SU-DHL-6 (cell line): ENCODE data around the gene ENO2.
A peak's percentile ranks its signal among the peaks of the same experiment; 100 is the strongest.

Experiments used
- H2AFZ ChIP-seq: fragments of 200-600 bp; sonication (generic); 2 replicates; pipeline ENCODE4 v1.6.1; 2014; ENCODE audit warnings: low read depth, mild to moderate bottlenecking, moderate library complexity, mixed read lengths, antibody characterized with exemption, low read length; ENCODE audit not compliant: severe bottlenecking
- H3F3A ChIP-seq: fragments of 200-600 bp; shearing (Covaris generic); 2 replicates; pipeline ENCODE4 v1.6.0; 2016; ENCODE audit warnings: antibody characterized with exemption, mild to moderate bottlenecking; ENCODE audit not compliant: insufficient read depth
- H3K27ac ChIP-seq: fragments of 200-600 bp; sonication (generic); 2 replicates; pipeline ENCODE4 v1.5.1; 2016; ENCODE audit warnings: low read depth, mild to moderate bottlenecking, low read length, moderate library complexity, mixed read lengths
- H3K27me3 ChIP-seq: fragments of 200-600 bp; sonication (generic), shearing (Covaris generic); 2 replicates; pipeline ENCODE4 v1.6.0; 2014; ENCODE audit warnings: mild to moderate bottlenecking, low read length
- H3K36me3 ChIP-seq: fragments of 200-600 bp; sonication (generic); 2 replicates; pipeline ENCODE4 v1.6.1; 2014; ENCODE audit warnings: mild to moderate bottlenecking, low read length, mixed read lengths
- H3K4me2 ChIP-seq: fragments of 300-600, 200-600 bp; shearing (Covaris generic), sonication (generic); 2 replicates; pipeline ENCODE4 v1.6.0; 2014; ENCODE audit warnings: low read length, low read depth, mild to moderate bottlenecking; ENCODE audit not compliant: poor library complexity, severe bottlenecking
- H3K4me3 ChIP-seq: fragments of 200-600 bp; sonication (generic); 2 replicates; pipeline ENCODE4 v1.5.1; 2014; ENCODE audit warnings: antibody characterized with exemption, low read length, mild to moderate bottlenecking, mixed read lengths; ENCODE audit not compliant: insufficient read depth, poor library complexity, severe bottlenecking
- H3K79me2 ChIP-seq: fragments of 200-600 bp; sonication (generic); 2 replicates; pipeline ENCODE4 v1.6.1; 2014; ENCODE audit warnings: mild to moderate bottlenecking, low read length, moderate library complexity; ENCODE audit not compliant: insufficient read depth
- H3K9ac ChIP-seq: fragments of 200-600 bp; sonication (generic); 2 replicates; pipeline ENCODE4 v1.7.0; 2014; ENCODE audit warnings: mild to moderate bottlenecking, low read length
- H3K9me2 ChIP-seq: fragments of 200-600 bp; sonication (generic); replicated peaks from 2 replicates; pipeline ENCODE4 v1.6.1; 2014; ENCODE audit warnings: low read length; ENCODE audit not compliant: insufficient read depth
- H3K9me3 ChIP-seq: fragments of 200-600 bp; sonication (generic); 2 replicates; pipeline ENCODE4 v1.6.1; 2014; ENCODE audit warnings: low read length, mixed read lengths; ENCODE audit not compliant: insufficient read depth
- H4K20me1 ChIP-seq: fragments of 200-600 bp; sonication (generic); 2 replicates; pipeline ENCODE4 v1.6.1; 2014; ENCODE audit warnings: low read depth, mild to moderate bottlenecking, antibody characterized with exemption, low read length, moderate library complexity, mixed read lengths
- CTCF ChIP-seq: fragments of 200-600 bp; sonication (generic); IDR thresholded peaks from one replicate; pipeline ENCODE4 v1.5.1; 2017; ENCODE audit warnings: antibody characterized with exemption, mild to moderate bottlenecking, low read length, moderate library complexity; ENCODE audit not compliant: insufficient read depth, poor library complexity, severe bottlenecking
- EZH2phosphoT487 ChIP-seq: fragments of 200-600 bp; sonication (generic), shearing (Covaris generic); conservative IDR thresholded peaks from 2 replicates; pipeline ENCODE4 v1.6.1; 2018; ENCODE audit warnings: mild to moderate bottlenecking, antibody characterized with exemption, low read length, moderate library complexity, mixed read lengths

Gene ENO2

GRCh38 chr12:6914947-6915788, 788 bp downstream of the ENO2 start:
- H3F3A ChIP-seq, result no peaks in the 10 kb centered on the region
- H3K36me3 ChIP-seq, result no peaks in the 10 kb centered on the region
- no peaks in the 10 kb centered on the region for H3K27me3 ChIP-seq
- H2AFZ ChIP-seq, result peak overlapping the region; percentile 91
- H3K4me2 ChIP-seq, result peak overlapping the region; percentile 62
- H3K9me3 ChIP-seq, result no peaks in the 10 kb centered on the region
- H4K20me1 ChIP-seq, result no peaks in the 10 kb centered on the region
- H3K9me2 ChIP-seq, result no peaks in the 10 kb centered on the region
- H3K9ac ChIP-seq, result peak overlapping the region; percentile 39; the same call in 1 of the 2 replicates
- H3K79me2 ChIP-seq, result no peaks in the 10 kb centered on the region
- H3K27ac ChIP-seq, result no peak overlapping the region
- H3K4me3 ChIP-seq, result peak overlapping the region; percentile 40
- TF ChIP-seq EZH2phosphoT487, result no peak
- TF ChIP-seq CTCF, result no peak

GRCh38 chr12:6915789-6916285, 1.5 kb downstream of the ENO2 start:
- no peaks in the 10 kb centered on the region for H3K9me2 ChIP-seq
- no peaks in the 10 kb centered on the region for H3K9me3 ChIP-seq
- no peak overlapping the region for H2AFZ ChIP-seq
- H3K4me2 ChIP-seq, result no peak overlapping the region
- no peak overlapping the region for H3K9ac ChIP-seq
- no peaks in the 10 kb centered on the region for H3K79me2 ChIP-seq
- no peak overlapping the region for H3K4me3 ChIP-seq
- H3K36me3 ChIP-seq, result no peaks in the 10 kb centered on the region
- no peaks in the 10 kb centered on the region for H3K27me3 ChIP-seq
- no peaks in the 10 kb centered on the region for H4K20me1 ChIP-seq
- H3K27ac ChIP-seq, result no peak overlapping the region
- TF ChIP-seq EZH2phosphoT487 (no peak), CTCF (no peak)
- no peaks in the 10 kb centered on the region for H3F3A ChIP-seq

- Histone ChIP-seq H2AFZ (no peak overlapping the region), H3K9me3 (no peaks in the 10 kb centered on the region), H3K79me2 (no peaks in the 10 kb centered on the region), H3K27me3 (no peaks in the 10 kb centered on the region), H3K9ac (no peak overlapping the region), H3K36me3 (no peaks in the 10 kb centered on the region), H3K9me2 (no peaks in the 10 kb centered on the region), H3K27ac (no peak overlapping the region), H3K4me3 (no peak overlapping the region), H3K4me2 (no peak overlapping the region), H3F3A (no peaks in the 10 kb centered on the region), H4K20me1 (no peaks in the 10 kb centered on the region)
- TF ChIP-seq CTCF (no peak), EZH2phosphoT487 (no peak)
Observed at GRCh38 chr12:6916426-6917200, 2.2 kb downstream of the ENO2 start.
